GM19099 (cell line): ENCODE data around the gene CXCL6.

Experiments used
- POLR2A ChIP-seq: IDR thresholded peaks from 3 replicates; pipeline ENCODE4 v1.6.1; 2011; ENCODE audit warnings: low read depth; ENCODE audit not compliant: insufficient read length; ENCODE audit errors: extremely low read depth

The CXCL6 gene

DNA sequence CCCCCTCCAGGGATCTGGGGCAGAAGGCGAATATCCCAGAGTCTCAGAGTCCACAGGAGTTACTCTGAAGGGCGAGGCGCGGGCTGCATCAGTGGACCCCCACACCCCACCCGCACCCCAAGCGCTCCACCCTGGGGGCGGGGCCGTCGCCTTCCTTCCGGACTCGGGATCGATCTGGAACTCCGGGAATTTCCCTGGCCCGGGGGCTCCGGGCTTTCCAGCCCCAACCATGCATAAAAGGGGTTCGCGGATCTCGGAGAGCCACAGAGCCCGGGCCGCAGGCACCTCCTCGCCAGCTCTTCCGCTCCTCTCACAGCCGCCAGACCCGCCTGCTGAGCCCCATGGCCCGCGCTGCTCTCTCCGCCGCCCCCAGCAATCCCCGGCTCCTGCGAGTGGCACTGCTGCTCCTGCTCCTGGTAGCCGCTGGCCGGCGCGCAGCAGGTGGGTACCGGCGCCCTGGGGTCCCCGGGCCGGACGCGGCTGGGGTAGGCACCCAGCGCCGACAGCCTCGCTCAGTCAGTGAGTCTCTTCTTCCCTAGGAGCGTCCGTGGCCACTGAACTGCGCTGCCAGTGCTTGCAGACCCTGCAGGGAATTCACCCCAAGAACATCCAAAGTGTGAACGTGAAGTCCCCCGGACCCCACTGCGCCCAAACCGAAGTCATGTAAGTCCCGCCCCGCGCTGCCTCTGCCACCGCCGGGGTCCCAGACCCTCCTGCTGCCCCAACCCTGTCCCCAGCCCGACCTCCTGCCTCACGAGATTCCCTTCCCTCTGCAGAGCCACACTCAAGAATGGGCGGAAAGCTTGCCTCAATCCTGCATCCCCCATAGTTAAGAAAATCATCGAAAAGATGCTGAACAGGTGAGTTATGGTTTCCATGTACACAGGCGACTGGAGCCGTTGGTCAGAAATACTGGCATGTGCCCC, 32.9 kb downstream of the CXCL6 start, which contains the start of gene CXCL1:
CXCL1 (plus strand) TSS at position 264 of the 926 bp plus-strand sequence; CDS start at position 342, 78 bp downstream.
- TF ChIP-seq POLR2A: no peak

- no peak for TF ChIP-seq POLR2A
Observed at GRCh38 chr4:73870260-73870659, 33.8 kb downstream of the CXCL6 start.

DNA sequence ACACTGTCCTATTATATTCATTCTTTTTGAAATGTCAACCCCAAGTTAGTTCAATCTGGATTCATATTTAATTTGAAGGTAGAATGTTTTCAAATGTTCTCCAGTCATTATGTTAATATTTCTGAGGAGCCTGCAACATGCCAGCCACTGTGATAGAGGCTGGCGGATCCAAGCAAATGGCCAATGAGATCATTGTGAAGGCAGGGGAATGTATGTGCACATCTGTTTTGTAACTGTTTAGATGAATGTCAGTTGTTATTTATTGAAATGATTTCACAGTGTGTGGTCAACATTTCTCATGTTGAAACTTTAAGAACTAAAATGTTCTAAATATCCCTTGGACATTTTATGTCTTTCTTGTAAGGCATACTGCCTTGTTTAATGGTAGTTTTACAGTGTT, 34.3 kb downstream of the CXCL6 start:
- TF ChIP-seq POLR2A: no peak

- no peak for TF ChIP-seq POLR2A
Observed at GRCh38 chr4:73871511-73872310, 35.2 kb downstream of the CXCL6 start.

- TF ChIP-seq POLR2A: no peak
Observed at GRCh38 chr4:73872316-73873108, 36.0 kb downstream of the CXCL6 start.

GRCh38 chr4:73874386-73874785, 37.9 kb downstream of the CXCL6 start:
- TF ChIP-seq POLR2A: no peak

DNA sequence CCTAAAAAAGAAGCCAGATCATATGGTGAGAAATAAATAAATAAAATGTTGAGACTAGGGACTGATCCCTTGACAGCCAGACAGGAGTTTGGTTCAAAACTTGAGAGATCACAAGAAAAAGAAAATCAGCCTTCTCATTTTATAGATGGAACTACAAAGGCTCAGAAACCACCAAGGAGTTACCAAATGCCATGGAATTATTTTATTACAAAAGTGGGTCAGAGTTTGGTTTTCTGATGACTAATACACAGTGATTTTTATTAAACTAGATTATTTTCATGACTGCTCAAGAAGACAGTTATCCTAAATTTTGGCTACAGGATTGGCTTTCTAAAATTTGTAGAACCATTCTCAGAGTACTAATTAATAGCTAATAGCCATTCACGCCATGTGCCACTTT, 38.9 kb downstream of the CXCL6 start:
- no peak for TF ChIP-seq POLR2A

DNA sequence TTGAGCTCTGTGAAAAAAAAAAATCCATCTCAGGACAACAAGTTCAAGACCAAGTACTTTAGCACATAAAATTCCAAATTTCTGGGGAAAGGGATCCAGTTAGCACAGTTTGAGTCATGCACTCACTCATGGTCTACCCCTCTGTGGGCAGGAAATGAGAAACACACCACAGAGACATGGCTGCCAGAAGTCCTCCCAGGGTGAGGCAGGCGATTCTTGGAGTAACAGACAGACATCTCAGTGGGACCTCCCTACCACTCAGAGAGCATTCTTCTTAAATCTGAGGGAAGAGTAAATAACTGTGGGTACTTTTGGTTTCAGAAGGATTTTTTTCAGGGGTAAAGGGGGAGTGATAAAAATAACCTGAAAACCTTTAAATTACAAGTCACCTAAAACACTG, 46.8 kb downstream of the CXCL6 start:
- TF ChIP-seq POLR2A: no peak

GRCh38 chr4:73885574-73886267, 49.2 kb downstream of the CXCL6 start:
- no peak for TF ChIP-seq POLR2A
